GM18502 (cell line): ENCODE data around the gene RNF123.

Experiments
- ATAC-seq: cut with Tn5 transposase; IDR thresholded peaks from one replicate; pipeline ENCODE4 v1.9.1; 2021; ENCODE audit warnings: mild to moderate bottlenecking; ENCODE audit not compliant: unreplicated experiment, poor library complexity

The RNF123 gene

DNA sequence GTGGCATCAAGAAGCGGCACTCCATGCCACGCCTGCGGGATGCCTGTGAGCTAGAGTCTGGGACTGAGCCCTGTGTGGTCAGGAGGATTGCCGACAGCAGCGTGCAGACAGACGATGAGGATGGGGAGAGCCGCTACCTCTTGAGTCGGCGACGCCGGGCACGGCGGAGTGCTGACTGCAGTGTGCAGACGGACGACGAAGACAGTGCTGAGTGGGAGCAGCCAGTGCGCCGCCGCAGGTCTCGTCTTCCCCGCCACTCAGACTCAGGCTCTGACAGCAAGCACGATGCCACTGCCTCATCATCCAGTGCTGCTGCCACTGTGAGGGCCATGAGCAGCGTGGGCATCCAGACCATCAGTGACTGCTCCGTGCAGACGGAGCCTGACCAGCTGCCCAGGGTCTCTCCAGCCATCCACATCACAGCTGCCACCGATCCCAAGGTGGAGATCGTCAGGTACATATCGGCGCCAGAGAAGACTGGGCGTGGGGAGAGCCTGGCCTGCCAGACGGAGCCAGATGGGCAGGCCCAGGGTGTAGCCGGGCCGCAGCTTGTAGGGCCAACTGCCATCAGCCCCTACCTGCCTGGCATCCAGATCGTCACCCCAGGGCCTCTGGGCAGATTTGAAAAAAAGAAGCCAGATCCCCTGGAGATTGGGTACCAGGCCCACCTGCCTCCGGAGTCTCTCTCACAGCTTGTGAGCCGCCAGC, 32.0 kb upstream of the RNF123 start:
- no peak for ATAC-seq

DNA sequence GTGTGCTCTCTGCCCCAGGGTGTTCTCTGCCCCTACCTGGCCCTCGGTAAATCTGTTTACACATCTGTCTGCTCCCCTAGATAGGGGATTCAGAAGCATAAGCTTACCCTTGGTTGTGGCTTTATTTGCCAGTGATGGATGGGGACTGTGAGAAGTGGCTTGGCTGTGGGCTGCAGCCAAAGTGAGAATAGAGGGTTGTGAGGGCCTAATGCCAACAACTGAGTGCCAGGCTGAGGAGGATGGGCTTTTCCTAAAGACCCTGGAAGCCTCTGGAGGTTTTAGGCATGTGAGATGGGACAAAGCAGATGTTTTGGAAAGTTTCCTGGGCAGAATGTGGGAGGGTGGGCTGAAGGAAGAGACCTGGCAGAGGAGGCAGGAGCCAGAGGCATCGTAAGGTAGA, 30.6 kb upstream of the RNF123 start:
- ATAC-seq: no peak

DNA sequence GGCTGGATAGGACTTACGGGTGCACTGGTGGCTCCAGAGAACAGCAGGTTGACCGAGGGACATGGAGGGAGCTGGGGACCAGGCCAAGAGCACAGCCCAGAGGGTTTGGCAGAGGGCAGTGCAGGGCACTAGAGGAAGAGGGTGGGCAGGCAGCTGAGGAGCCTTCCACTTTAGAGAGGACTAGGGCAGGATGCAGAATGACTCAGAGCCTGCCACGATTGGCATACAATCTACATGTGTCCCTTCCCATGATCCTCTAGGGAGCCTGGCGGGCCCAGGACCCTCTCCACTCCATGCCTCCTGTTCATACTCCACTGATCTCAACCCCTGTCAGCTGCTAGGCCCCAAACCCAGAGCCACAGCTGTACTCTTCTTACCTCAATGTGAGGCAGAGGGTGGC, 29.6 kb upstream of the RNF123 start:
- ATAC-seq: no peak

DNA sequence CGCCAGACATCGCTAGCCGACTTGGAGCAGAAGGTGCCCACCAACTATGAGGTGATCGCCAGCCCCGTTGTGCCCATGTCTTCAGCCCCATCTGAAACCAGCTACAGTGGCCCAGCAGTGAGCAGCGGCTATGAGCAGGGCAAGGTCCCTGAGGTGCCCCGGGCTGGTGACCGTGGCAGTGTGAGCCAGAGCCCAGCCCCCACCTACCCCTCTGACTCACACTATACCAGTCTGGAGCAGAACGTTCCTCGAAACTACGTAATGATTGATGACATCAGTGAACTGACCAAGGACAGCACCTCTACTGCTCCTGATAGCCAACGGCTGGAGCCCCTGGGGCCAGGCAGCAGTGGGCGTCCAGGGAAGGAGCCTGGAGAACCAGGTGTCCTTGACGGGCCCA, 28.1 kb upstream of the RNF123 start:
- ATAC-seq: no peak

DNA sequence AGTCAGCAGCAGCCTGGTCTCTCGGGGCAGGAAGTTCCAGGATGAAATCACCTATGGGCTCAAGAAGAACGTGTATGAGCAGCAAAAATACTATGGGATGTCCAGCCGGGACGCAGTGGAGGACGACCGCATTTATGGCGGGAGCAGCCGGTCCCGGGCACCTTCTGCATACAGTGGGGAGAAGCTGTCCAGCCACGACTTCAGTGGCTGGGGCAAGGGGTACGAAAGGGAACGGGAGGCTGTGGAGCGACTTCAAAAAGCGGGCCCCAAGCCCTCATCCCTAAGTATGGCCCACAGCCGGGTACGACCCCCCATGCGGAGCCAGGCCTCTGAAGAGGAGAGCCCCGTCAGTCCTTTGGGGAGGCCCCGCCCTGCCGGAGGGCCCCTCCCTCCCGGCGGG, 27.3 kb upstream of the RNF123 start:
- ATAC-seq: no peak

DNA sequence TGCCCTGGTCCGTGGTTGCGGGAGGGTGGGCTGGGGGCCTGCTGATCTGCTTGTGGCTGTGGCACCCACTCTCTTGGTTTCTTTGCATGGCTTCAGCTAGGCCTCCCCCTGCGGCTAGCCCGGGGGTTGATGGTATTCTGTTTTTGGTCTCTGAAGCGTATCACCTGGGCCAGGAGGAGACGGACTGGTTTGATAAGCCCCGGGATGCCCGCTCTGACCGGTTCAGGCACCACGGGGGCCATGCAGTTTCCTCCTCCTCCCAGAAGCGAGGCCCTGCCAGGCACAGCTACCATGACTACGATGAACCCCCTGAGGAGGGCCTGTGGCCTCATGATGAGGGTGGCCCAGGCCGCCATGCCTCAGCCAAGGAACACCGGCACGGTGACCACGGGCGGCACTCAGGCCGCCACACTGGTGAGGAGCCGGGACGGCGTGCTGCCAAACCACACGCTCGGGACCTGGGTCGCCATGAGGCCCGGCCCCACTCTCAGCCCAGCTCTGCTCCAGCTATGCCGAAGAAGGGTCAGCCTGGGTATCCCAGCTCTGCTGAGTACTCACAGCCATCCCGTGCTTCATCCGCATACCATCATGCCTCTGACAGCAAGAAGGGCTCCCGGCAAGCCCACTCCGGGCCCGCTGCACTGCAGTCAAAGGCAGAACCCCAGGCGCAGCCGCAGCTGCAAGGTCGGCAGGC, 26.5 kb upstream of the RNF123 start:
- no peak for ATAC-seq

DNA sequence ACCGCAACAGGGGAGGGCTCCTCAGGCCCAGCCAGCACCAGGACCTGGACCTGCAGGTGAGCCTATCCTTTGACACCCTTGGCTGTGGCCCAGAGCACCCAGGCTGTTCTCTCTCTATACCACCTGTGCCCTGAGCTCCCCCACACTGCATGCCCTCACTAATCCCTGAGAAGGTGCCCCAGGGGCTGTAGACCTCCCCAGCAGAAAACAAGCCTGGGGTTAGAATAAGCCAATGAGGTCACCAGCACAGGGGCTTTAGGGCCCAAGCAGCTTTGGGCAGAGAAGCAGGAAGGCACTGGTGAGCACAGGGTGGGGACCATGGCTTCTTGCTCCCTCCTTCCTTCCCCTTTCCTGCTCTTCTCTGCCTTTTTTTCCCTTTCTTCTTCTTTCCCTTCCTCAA, 25.5 kb upstream of the RNF123 start:
- no peak for ATAC-seq

DNA sequence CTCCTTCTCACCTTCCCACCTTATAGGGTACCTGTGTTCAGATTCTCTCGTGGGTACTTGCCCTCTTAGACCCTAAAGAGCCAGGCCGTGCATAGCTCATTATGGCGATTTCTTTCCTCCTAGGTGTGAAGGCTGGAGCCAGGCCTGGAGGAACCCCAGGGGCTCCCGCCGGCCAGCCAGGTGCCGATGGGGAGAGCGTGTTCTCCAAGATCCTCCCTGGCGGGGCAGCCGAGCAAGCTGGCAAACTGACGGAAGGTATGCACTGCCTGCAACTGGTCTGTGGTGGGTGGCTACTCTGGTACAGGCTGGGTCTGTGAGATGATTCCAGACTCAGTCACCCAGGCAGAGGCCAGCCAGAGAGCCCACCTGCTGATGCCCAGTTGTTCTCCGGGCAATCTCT, 25.1 kb upstream of the RNF123 start:
- ATAC-seq: no peak

DNA sequence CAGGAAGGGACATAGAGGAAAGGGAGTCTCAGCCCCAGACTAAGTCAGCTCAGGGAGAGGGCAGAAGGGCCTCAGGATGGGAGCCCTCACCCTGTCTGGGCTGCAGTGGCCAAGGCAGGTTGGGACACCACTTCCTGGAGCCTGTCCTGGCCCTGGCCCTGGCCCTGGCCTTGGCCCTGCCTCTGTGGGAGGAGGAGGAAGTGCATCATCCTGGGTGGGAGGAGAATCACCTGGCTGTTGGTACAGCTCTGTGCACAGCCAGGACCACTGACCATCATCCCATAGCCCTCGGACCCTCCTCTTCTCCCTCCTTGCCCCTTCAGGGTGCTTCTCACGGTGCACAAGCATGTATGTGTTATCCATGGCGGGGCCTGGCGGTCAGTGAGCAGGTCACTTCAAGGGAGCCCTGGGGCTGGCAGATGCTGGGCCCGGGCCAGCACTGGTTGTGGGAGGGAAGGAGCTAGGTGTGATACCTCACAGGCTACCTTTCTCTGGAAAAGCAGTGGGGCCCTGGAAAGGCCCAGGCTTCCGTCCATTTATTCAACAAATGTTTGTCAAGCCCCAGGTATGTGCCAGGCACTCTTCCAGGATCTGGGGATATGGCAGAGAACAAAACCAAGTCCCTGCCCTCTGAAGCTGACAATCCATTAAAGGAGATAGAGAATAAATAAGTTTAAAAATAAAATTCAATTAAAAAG, 23.4 kb upstream of the RNF123 start:
- ATAC-seq: no peak

DNA sequence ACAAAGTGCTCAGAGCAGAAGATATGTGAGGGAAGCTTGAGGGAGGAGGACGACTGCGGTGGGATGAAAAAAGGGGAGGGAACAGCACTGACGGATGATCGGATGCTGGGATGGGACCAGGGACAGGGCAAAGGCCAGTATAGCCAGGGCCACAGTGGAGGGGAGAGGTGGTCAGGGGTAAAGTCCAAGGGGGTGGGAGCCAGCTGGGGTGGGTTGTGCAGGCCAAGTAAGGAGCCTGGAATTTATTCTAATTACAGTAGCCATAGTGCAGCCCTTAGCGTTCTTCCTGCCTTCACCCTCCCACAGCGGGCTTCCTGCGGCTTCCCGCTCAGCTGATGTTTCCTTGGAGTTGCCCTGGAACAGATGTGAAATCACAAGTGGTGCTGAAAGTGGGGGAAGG, 22.8 kb upstream of the RNF123 start:
- no peak for ATAC-seq

DNA sequence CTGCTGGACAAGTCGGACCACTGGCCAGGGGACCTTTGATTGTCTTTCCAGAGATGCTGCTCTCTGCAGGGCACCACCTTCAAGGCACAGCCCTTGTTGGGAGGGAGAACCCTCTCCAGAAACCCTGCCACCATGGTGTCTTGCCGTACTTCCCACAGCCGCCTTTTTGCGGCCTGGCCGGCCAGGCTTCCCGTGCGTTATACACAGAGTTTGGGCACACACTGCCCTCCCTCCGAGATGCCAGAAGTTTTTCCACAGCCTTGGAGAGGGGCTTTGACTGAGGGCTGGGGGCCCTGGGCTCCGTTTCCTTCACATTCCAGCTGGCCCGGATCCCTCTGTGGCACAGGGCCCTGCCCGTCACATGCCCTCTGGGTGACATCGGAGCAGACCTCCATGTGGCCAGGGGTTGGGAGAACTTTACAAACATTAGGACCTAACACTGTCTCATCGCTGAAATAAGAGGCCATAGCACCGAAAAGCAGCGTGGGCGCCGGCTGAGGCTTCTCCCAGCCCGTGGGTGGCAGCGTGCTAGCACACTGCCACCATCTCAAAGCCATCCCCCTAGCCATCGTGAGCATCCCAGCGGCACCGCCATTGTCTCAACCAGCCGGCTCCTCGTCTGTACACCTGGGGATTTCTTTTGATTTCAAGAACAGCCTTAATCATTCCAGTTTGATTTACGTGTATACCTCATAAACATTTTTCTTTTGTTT, 21.5 kb upstream of the RNF123 start:
- ATAC-seq: no peak

DNA sequence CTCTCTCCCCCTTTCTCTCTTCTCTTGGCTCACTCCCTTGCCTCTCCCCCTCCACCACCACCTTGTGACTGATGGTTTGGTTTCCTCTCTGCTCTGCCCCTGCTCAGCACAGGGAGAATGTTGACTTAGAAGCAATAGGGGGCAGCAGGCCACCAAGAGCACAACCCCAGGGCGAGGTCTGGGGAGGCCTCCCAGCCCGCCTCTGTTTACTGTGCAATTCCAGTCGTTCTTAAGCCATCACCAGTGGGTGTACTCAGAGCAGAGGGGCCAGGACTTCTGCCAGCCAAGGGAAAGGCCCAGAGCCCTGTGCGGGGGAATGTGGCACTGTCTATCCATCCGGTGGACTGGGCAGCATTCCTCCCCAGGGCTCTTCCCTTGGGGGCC, 21.0 kb upstream of the RNF123 start:
- ATAC-seq: no peak

DNA sequence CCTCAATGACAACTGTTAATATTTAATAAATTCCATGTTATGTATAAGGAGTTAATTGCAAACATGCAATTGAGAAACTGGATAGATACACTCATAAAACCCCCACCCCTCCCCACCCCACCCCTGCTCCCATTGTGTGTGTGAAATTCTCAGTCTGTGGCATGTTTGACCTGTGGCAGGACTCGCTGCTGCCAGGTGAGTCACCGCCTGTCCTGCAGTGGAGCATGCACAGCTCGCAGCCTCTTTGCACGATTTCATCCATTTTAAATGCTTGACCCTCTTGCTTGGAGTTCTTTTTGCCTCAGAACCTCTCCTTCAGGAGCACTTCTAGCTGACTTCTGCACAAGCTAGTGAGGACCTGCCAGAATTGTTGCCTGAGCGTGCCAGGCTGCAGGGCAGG, 20.5 kb upstream of the RNF123 start:
- ATAC-seq: no peak

DNA sequence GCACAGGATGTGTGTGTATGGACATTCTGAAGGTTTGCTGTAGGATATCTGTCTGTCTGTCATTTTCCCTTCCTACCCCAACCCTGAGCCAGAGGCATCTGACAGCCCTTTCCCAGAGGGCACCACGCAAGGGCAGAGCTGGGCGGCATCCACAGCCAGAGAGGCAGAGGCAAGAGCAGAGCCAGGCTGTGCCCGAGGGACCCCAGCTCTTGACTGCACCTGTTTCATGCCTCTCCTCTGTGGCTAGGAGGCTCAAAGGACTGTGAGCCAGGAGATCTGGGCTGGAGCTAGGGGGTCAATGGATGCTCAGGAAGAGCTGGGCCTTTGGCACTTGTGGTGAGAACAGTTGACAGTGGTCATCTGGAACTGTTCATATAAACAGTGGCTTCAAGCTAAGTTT, 20.0 kb upstream of the RNF123 start:
- ATAC-seq: no peak

DNA sequence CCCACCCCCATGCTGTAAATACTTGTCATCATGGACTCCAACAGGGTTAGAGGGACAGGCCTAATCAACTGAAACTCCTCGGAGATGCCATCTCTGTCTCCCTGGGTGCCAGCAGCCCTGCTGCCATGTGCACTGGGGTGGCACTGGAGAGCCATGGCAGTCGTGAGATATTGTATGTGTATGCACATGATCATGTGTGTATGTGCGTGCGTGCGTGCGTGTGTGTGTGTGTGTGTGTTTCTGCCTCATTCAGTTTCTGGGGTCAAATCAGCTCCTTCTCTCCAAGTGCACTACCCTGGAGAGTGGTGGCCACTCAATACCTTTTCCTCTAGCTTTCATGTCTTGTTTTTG, 18.4 kb upstream of the RNF123 start:
- ATAC-seq: no peak

DNA sequence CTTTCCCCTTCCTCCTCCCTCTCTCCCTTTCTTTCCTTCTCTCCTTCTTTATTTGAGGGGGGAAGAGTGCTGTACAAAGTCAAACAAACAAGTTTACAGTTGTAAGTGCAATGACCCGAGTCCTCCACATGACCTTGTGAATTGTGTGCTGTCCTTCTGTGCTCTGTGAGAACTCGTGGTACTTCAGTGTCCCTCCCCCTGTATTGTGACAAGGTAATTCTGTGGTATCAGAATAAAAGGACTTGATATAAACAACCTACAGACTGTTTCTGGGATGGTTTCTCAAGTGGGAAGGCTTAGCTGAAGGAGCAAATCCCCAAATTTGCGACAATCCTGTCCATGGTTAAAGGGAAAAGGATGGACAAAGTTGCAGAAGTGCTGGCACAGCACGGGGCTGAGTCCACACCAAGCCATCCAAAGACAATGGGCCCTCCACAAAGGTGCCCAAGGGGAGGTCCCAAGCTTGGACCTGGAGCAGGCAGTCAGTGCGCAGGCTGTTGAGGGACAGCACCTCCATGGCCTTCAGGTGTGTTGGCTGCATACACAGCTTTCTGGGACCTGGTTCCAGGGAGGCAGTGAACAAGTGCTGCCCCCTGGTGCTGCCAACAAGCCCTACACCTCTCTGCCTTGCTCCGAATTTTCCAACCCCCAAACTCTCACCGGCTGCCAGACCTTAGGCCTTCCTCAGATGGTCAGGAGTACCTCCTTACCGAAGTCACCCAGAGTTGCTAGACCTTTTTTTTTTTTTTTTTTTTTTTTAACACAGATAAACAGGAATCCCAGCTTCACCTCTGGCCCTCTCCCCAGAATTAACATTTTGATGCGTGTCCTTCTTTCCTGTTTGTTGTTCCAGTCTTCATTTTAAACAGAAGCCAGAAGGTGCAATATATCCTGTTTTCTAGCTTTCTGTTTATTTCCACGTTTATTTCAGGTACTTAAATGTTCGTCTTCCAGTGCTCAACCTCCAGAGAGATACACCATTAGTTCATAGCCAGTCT, 17.8 kb upstream of the RNF123 start:
- no peak for ATAC-seq

DNA sequence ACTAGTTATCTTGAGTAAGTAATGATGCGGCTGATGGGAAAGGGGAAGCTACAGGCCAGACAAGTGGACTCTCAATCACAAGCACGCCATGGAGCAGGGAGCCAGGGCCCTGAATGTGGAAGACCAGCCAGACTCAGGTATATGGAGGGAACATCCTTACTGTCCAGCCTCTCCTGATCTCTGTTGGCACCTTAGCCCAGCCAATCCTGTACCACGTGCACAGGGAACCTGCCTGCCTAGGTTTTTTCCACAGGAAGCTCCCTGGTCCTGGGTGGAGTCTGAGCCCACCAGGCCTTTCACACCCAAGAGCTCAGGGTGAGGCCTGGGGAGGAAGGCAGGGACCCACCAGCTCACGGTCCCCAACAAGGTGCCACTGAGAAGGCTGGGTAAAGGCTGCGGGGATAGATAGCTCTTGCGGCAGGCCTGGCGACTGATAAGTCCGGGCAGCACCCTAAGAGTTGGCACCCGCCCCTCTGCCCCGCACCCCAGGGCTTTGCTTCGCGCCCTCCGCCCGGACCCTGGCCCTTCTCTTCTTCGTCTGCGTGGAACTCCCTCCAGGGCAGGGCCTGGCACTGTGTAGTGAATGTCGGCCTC, 16.1 kb upstream of the RNF123 start:
- ATAC-seq: no peak

DNA sequence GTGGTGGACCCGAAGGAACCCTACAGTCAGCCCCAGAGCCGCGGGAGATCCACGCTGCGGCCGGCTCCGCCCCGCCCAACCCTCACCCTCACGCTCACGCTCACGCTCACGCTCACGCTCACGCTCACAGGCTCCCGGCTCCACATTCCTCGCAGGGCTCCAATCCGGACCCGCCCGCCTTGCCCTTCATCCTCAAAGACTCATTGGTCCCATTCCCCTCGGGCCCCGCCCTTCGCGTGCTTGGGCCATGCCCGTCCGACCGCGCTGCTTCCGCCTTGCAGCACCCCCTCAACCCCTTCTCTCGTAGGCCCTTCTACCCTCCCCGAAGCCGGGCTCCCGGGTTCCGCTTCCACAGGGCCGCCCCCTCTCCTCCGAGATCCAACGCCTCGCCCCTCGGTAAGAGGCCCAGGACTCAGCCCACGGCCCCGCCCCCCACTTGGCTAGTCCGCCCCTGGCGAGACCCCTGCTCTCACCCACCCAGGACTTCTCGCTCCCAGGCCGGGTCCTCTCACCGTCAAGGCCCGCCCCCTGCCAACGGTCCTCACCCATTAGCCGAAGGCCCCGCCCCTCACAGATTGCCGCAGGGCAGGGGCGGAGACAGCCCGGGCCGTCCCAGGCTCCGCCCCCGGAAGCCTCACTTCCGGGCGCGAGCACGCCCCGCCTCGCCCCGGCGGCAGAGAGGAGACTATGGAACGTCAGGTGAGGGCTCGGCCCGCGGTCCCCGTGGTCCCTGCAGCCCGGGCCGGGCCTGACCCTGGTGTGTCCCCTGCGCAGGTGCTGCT, 15.5 kb upstream of the RNF123 start, which contains the start of gene APEH:
APEH (plus strand) TSS at position 637 of the 782 bp plus-strand sequence; CDS start at position 688, 51 bp downstream.
- ATAC-seq: peak; percentile 77
